Activated CD4-positive, alpha-beta T cell treated with anti-CD3 and anti-CD28 coated beads for 36 hours (primary cell): ENCODE data around the gene ZNF23. TPM values are rescaled to one million over a fixed set of nuclear protein-coding genes. Genes with fewer than 3 reads are reported as not detected.
"Not testable (repeated sequence)": the region's sequence is repeated elsewhere in the genome, so short reads cannot be mapped to it uniquely, and the experiment has no call there.

Source experiments
- ATAC-seq: fragments of 200-7000 bp; cut with Tn5 transposase; one replicate; pipeline ENCODE4 v1.10.0; 2021; ENCODE audit warnings: mild to moderate bottlenecking, moderate library complexity
- CTCF ChIA-PET: fragments of 350-600 bp; sonication (Branson Sonifier 250); formaldehyde crosslinking; loops from one replicate; lab custom pipeline; 2021; ENCODE audit warnings: antibody characterized with exemption; lab: Charles Lee
- POLR2A ChIA-PET: fragments of 350-600 bp; sonication (Branson Sonifier 250); formaldehyde crosslinking; loops from one replicate; lab custom pipeline; 2021; ENCODE audit warnings: antibody characterized with exemption, inconsistent platforms; lab: Charles Lee
- DNase-seq: peaks from one replicate; pipeline ENCODE4 v3.0.0-alpha.2; 2020
- H3K27ac Mint-ChIP-seq: one replicate; pipeline ENCODE4 v1.8.0; 2021; ENCODE audit warnings: mixed read lengths
- H3K27me3 Mint-ChIP-seq: one replicate; pipeline ENCODE4 v1.8.0; 2021; ENCODE audit warnings: mixed read lengths
- H3K36me3 Mint-ChIP-seq: one replicate; pipeline ENCODE4 v1.8.0; 2021; ENCODE audit warnings: low read depth, mixed read lengths
- H3K4me1 Mint-ChIP-seq: one replicate; pipeline ENCODE4 v1.8.0; 2021; ENCODE audit warnings: mixed read lengths
- H3K4me3 Mint-ChIP-seq: one replicate; pipeline ENCODE4 v1.8.0; 2021; ENCODE audit warnings: mild to moderate bottlenecking, moderate library complexity, mixed read lengths
- H3K9me3 Mint-ChIP-seq: one replicate; pipeline ENCODE4 v1.8.0; 2021; ENCODE audit warnings: low read depth, mixed read lengths
- intact Hi-C, 2 experiments: fragments of 100-400 bp; cut with DNase I in 1 of 2; cut with micrococcal nuclease in 1 of 2; formaldehyde crosslinking; loops; one replicate each; pipeline versions ENCODE4 v1.14.2 to v1.15.1; 2022 to 2024; cut with DNase I, micrococcal nuclease
- total RNA-seq, 2 experiments: library from RNA; stranded (reverse); gene quantifications; one replicate each; pipeline ENCODE4 v1.2.3, GENCODE V29; 2021

Gene ZNF23
- total RNA-seq = 10 to 100 TPM in 1 of 2 experiments, 1 to 10 TPM in 1; 9.6 to 10.9 TPM

- POLR2A ChIA-PET = interaction anchor here (1.0 kb wide), 1 partner anchor 22 kb away, joined by 4 read pairs; no protein-coding TSS in a partner anchor
- DNase-seq (peak; percentile 88), ATAC-seq (peak; percentile 96)
- CTCF ChIA-PET = interaction anchor here (0.7 to 1.7 kb wide), 5 partner anchors 22 to 150 kb away, joined by 3 to 10 read pairs (median 5); no protein-coding TSS in a partner anchor
- Mint-ChIP-seq H3K27me3 (no peaks in the 10 kb centered on the region), H3K4me3 (peak within 1 kb of the TSS; percentile 76), H3K36me3 (no peaks in the 10 kb centered on the region), H3K4me1 (peaks cover 19% of the 10 kb centered on the region), H3K27ac (peak within 1 kb of the TSS; percentile 96), H3K9me3 (no peaks in the 10 kb centered on the region)
- intact Hi-C loops = loop anchor here (1.0 to 5.0 kb wide), 7 partner anchors 22 to 660 kb away; partner anchors contain the start of genes CMTR2 (in 1 of the 2), DHODH (in 1 of the 2), DHX38 (in 1 of the 2) and TXNL4B (in 1 of the 2)
Observed at GRCh38 chr16:71461686-71462648, at the start of gene ZNF23. Gene ZNF23 (minus strand): TSS chr16:71462247. CDS start chr16:71456796, 5,451 bp downstream.

- H3K4me1 Mint-ChIP-seq = no peaks in the 10 kb centered on the region
- H3K27me3 Mint-ChIP-seq = peaks cover 5% of the 10 kb centered on the region
- ATAC-seq (no peak), DNase-seq (no peak)
- POLR2A ChIA-PET = no interaction called here
- CTCF ChIA-PET = interaction anchor here (0.6 kb wide), 1 partner anchor 23 kb away, joined by 3 read pairs; no protein-coding TSS in a partner anchor
- H3K9me3 Mint-ChIP-seq = no peaks in the 10 kb centered on the region
- H3K4me3 Mint-ChIP-seq = no peak overlapping the region
- H3K27ac Mint-ChIP-seq = no peak overlapping the region
- H3K36me3 Mint-ChIP-seq = no peaks in the 10 kb centered on the region
- intact Hi-C loops = no loop called here
Observed at GRCh38 chr16:71507061-71507460, 45.0 kb upstream of the ZNF23 start.

GRCh38 chr16:71504901-71505300 lies 42.9 kb upstream of the ZNF23 start:
- no peaks in the 10 kb centered on the region for H3K4me1 Mint-ChIP-seq
- ChIA-PET POLR2A (no interaction called here), CTCF (no interaction called here)
- H3K27ac Mint-ChIP-seq = no peak overlapping the region
- peaks cover 5% of the 10 kb centered on the region for H3K27me3 Mint-ChIP-seq
- intact Hi-C loops = loop anchor here in 1 of 2 experiments (5.0 kb wide), 1 partner anchor 107 kb away; no protein-coding TSS in a partner anchor
- DNase-seq (no peak), ATAC-seq (no peak)
- no peaks in the 10 kb centered on the region for H3K36me3 Mint-ChIP-seq
- H3K9me3 Mint-ChIP-seq = no peaks in the 10 kb centered on the region
- no peak overlapping the region for H3K4me3 Mint-ChIP-seq

- ATAC-seq, H3K4me1 Mint-ChIP-seq, H3K27me3 Mint-ChIP-seq, H3K4me3 Mint-ChIP-seq, POLR2A ChIA-PET, H3K36me3 Mint-ChIP-seq, H3K27ac Mint-ChIP-seq, H3K9me3 Mint-ChIP-seq: not testable (repeated sequence)
- CTCF ChIA-PET = interaction anchor here (0.7 kb wide), 1 partner anchor 107 kb away, joined by 3 read pairs; no protein-coding TSS in a partner anchor
- intact Hi-C loops = loop anchor here in 1 of 2 experiments (5.0 kb wide), 1 partner anchor 108 kb away; no protein-coding TSS in a partner anchor
- DNase-seq = peak; percentile 57
Observed at GRCh38 chr16:71504051-71504450, 42.0 kb upstream of the ZNF23 start.

GRCh38 chr16:71501547-71501946 lies 39.5 kb upstream of the ZNF23 start:
- DNase-seq = no peak
- ChIA-PET POLR2A (no interaction called here), CTCF (interaction anchor here (1.0 to 6.7 kb wide), 4 partner anchors 37 to 89 kb away, joined by 3 to 86 read pairs (median 5); no protein-coding TSS in a partner anchor)
- intact Hi-C loops = loop anchor here in 1 of 2 experiments (5.0 kb wide), 1 partner anchor 111 kb away; no protein-coding TSS in a partner anchor
- Mint-ChIP-seq H3K27me3 (peaks cover 6% of the 10 kb centered on the region), H3K9me3 (no peaks in the 10 kb centered on the region), H3K36me3 (no peaks in the 10 kb centered on the region), H3K4me1 (no peaks in the 10 kb centered on the region), H3K27ac (no peak overlapping the region), H3K4me3 (no peak overlapping the region)
- no peak for ATAC-seq

- Mint-ChIP-seq H3K27ac (no peak overlapping the region), H3K4me1 (no peaks in the 10 kb centered on the region), H3K27me3 (peaks cover 6% of the 10 kb centered on the region), H3K4me3 (no peak overlapping the region), H3K36me3 (no peaks in the 10 kb centered on the region), H3K9me3 (no peaks in the 10 kb centered on the region)
- POLR2A ChIA-PET = no interaction called here
- DNase-seq (no peak), ATAC-seq (no peak)
- intact Hi-C loops = loop anchor here in 1 of 2 experiments (5.0 kb wide), 1 partner anchor 111 kb away; no protein-coding TSS in a partner anchor
- CTCF ChIA-PET = interaction anchor here (1.0 to 6.7 kb wide), 4 partner anchors 37 to 89 kb away, joined by 3 to 86 read pairs (median 5); no protein-coding TSS in a partner anchor
Observed at GRCh38 chr16:71500964-71501363, 38.9 kb upstream of the ZNF23 start.

- intact Hi-C loops = loop anchor here (1.0 to 5.0 kb wide), 6 partner anchors 58 to 112 kb away; partner anchors contain the start of gene TLE7 (in 1 of the 2)
- H3K4me1 Mint-ChIP-seq = no peaks in the 10 kb centered on the region
- ChIA-PET CTCF (interaction anchor here (0.6 to 6.7 kb wide), 22 partner anchors 11 to 729 kb away, joined by 3 to 86 read pairs (median 5); partner anchors contain the start of genes CHST4, ZNF19 and ZNF23), POLR2A (no interaction called here)
- no peaks in the 10 kb centered on the region for H3K9me3 Mint-ChIP-seq
- peaks cover 6% of the 10 kb centered on the region for H3K27me3 Mint-ChIP-seq
- ATAC-seq (peak; percentile 75), DNase-seq (peak; percentile 61)
- no peak overlapping the region for H3K4me3 Mint-ChIP-seq
- H3K27ac Mint-ChIP-seq = no peak overlapping the region
- H3K36me3 Mint-ChIP-seq = no peaks in the 10 kb centered on the region
Observed at GRCh38 chr16:71499775-71500364, 37.8 kb upstream of the ZNF23 start.

- no peaks in the 10 kb centered on the region for H3K4me1 Mint-ChIP-seq
- ChIA-PET CTCF (interaction anchor here (1.0 to 6.7 kb wide), 7 partner anchors 9 to 113 kb away, joined by 4 to 86 read pairs (median 8); partner anchors contain the start of gene ZNF19), POLR2A (no interaction called here)
- no peak overlapping the region for H3K4me3 Mint-ChIP-seq
- H3K36me3 Mint-ChIP-seq = no peaks in the 10 kb centered on the region
- no peak overlapping the region for H3K27ac Mint-ChIP-seq
- ATAC-seq (no peak), DNase-seq (no peak)
- H3K27me3 Mint-ChIP-seq = peaks cover 5% of the 10 kb centered on the region
- H3K9me3 Mint-ChIP-seq = no peaks in the 10 kb centered on the region
- intact Hi-C loops = loop anchor here in 1 of 2 experiments (5.0 kb wide), 1 partner anchor 56 kb away; the partner anchor contains the start of gene TLE7
Observed at GRCh38 chr16:71498031-71498430, 36.0 kb upstream of the ZNF23 start.

GRCh38 chr16:71493213-71493612 lies 31.2 kb upstream of the ZNF23 start:
- H3K36me3 Mint-ChIP-seq = no peaks in the 10 kb centered on the region
- no peak overlapping the region for H3K4me3 Mint-ChIP-seq
- ATAC-seq (no peak), DNase-seq (no peak)
- ChIA-PET CTCF (interaction anchor here (1.5 kb wide), 1 partner anchor 81 kb away, joined by 7 read pairs; no protein-coding TSS in a partner anchor), POLR2A (interaction anchor here (0.6 kb wide), 2 partner anchors 14 to 72 kb away, joined by 4 to 5 read pairs; no protein-coding TSS in a partner anchor)
- peaks cover 2% of the 10 kb centered on the region for H3K27me3 Mint-ChIP-seq
- H3K9me3 Mint-ChIP-seq = no peaks in the 10 kb centered on the region
- H3K27ac Mint-ChIP-seq = no peak overlapping the region
- no peaks in the 10 kb centered on the region for H3K4me1 Mint-ChIP-seq
- intact Hi-C loops = no loop called here

- CTCF ChIA-PET = no interaction called here
- no peak overlapping the region for H3K4me3 Mint-ChIP-seq
- intact Hi-C loops = no loop called here
- H3K27me3 Mint-ChIP-seq = peaks cover 2% of the 10 kb centered on the region
- no peak overlapping the region for H3K27ac Mint-ChIP-seq
- POLR2A ChIA-PET = interaction anchor here (0.6 kb wide), 1 partner anchor 72 kb away, joined by 4 read pairs; no protein-coding TSS in a partner anchor
- H3K4me1 Mint-ChIP-seq = no peaks in the 10 kb centered on the region
- H3K36me3 Mint-ChIP-seq = no peaks in the 10 kb centered on the region
- H3K9me3 Mint-ChIP-seq = no peaks in the 10 kb centered on the region
- no peak for DNase-seq
- ATAC-seq = no peak
Observed at GRCh38 chr16:71492786-71493185, 30.7 kb upstream of the ZNF23 start.
